Natural killer cell treated with Interleukin-12 subunit alpha and Interleukin-12 subunit beta and Interleukin-15 and Interleukin-18, amount 100 ng/mL, for 72 hours (primary cell): ENCODE data around the gene PIK3C2G. TPM values are rescaled to one million over a fixed set of nuclear protein-coding genes. Genes with fewer than 3 reads are reported as not detected.
"Not testable (repeated sequence)": the region's sequence is repeated elsewhere in the genome, so short reads cannot be mapped to it uniquely, and the experiment has no call there.

Experiments
- ATAC-seq, 2 donors: fragments of 150-1000 bp; cut with Tn5 transposase in 1 of 2; sonication (Bioruptor Pico), chemical (Tn5 transposase) in 1 of 2; 2 replicates each; pipeline ENCODE4 v1.10.0; 2021
- DNase-seq: peaks from one replicate; pipeline ENCODE4 v3.0.0; 2022; ENCODE audit warnings: low spot score
- H3K27ac Mint-ChIP-seq, 2 donors: 1 replicate in 1 of 2; 2 replicates in 1 of 2; pipeline ENCODE4 v1.8.0; 2022; ENCODE audit warnings: mixed read lengths in 2 of 2, mild to moderate bottlenecking in 1 of 2, moderate library complexity in 1 of 2
- H3K27me3 Mint-ChIP-seq, 2 donors: 1 replicate in 1 of 2; 2 replicates in 1 of 2; pipeline ENCODE4 v1.8.0; 2022; ENCODE audit warnings: mixed read lengths in 2 of 2
- H3K36me3 Mint-ChIP-seq: one replicate; pipeline ENCODE4 v1.8.0; 2022; ENCODE audit warnings: mixed read lengths
- H3K4me1 Mint-ChIP-seq, 2 donors: 1 replicate in 1 of 2; 2 replicates in 1 of 2; pipeline ENCODE4 v1.8.0; 2022; ENCODE audit warnings: low read depth in 2 of 2, mixed read lengths in 2 of 2, mild to moderate bottlenecking in 1 of 2
- H3K4me3 Mint-ChIP-seq: one replicate; pipeline ENCODE4 v1.8.0; 2022; ENCODE audit warnings: mixed read lengths
- H3K9me3 Mint-ChIP-seq: 2 replicates; pipeline ENCODE4 v1.8.0; 2022; ENCODE audit warnings: mixed read lengths
- total RNA-seq, 2 donors: library from RNA; stranded (reverse); gene quantifications; one replicate each; pipeline ENCODE4 v1.2.3, GENCODE V29; 2022

The PIK3C2G gene
- total RNA-seq, 2 donors from 2014 or later = not detected

GRCh38 chr12:18655351-18655750 lies 394.0 kb downstream of the PIK3C2G start:
- DNase-seq (no peak), ATAC-seq (no peak)
- Mint-ChIP-seq H3K4me1 (no peaks in the 10 kb centered on the region), H3K27me3 (no peaks in the 10 kb centered on the region), H3K27ac (no peak overlapping the region), H3K36me3 (no peaks in the 10 kb centered on the region), H3K9me3 (peaks cover 21% of the 10 kb centered on the region), H3K4me3 (no peak overlapping the region)

DNA sequence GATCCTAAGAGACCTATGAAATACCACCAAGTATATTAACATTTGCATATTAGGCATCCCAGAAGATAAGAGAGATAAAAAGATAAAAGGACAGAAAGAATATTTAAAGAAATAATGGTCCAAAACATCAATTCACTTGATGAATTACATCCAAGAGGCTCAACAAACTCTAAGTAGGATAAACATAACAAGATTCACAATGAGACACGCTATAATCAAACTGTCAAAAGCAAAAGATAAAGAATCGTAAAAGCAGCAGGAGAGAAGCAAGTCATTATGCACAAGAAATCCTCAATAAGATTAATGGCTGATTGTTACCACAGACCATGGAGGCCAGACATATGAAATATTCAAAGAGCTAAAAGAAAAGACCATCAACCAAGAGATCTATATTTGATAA lies 396.9 kb downstream of the PIK3C2G start:
- H3K9me3 Mint-ChIP-seq = peaks cover 23% of the 10 kb centered on the region
- no peaks in the 10 kb centered on the region for H3K27me3 Mint-ChIP-seq
- H3K4me3 Mint-ChIP-seq = no peak overlapping the region
- H3K36me3 Mint-ChIP-seq = peaks cover 4% of the 10 kb centered on the region
- DNase-seq (no peak), ATAC-seq (no peak)
- H3K27ac Mint-ChIP-seq = no peak overlapping the region
- no peaks in the 10 kb centered on the region for H3K4me1 Mint-ChIP-seq

GRCh38 chr12:18658829-18659228 lies 397.5 kb downstream of the PIK3C2G start:
- Mint-ChIP-seq H3K4me3 (no peak overlapping the region), H3K27me3 (no peaks in the 10 kb centered on the region), H3K36me3 (peaks cover 4% of the 10 kb centered on the region), H3K9me3 (peaks cover 23% of the 10 kb centered on the region), H3K4me1 (no peaks in the 10 kb centered on the region), H3K27ac (no peak overlapping the region)
- DNase-seq (no peak), ATAC-seq (no peak)

DNA sequence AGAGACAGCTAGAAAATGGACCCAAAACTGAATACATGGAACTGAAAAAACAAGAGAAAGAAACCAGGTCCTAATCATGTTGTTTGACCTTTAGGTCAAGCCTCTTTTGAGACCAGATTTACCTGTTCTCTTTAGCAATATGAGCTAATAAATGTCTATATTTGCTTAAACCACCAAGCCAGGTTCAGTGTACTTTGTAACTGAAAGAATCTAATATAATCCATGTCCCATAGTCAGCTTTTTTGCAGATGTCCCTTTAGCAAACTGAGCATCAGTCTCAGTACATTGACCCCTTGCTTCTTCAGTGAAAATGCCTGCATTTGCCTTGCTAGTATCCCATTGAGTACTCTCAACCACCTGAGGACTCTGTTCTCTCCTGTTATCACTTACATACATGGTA lies 414.8 kb downstream of the PIK3C2G start:
- no peaks in the 10 kb centered on the region for H3K27me3 Mint-ChIP-seq
- no peak overlapping the region for H3K4me3 Mint-ChIP-seq
- no peaks in the 10 kb centered on the region for H3K36me3 Mint-ChIP-seq
- DNase-seq (no peak), ATAC-seq (no peak)
- H3K4me1 Mint-ChIP-seq = no peaks in the 10 kb centered on the region
- peaks cover 17% of the 10 kb centered on the region for H3K9me3 Mint-ChIP-seq
- no peak overlapping the region for H3K27ac Mint-ChIP-seq

- DNase-seq (no peak), ATAC-seq (no peak)
- Mint-ChIP-seq H3K36me3 (no peaks in the 10 kb centered on the region), H3K4me1 (no peaks in the 10 kb centered on the region), H3K27me3 (no peaks in the 10 kb centered on the region), H3K4me3 (no peak overlapping the region), H3K27ac (no peak overlapping the region), H3K9me3 (peaks cover 15% of the 10 kb centered on the region)
Observed at GRCh38 chr12:18676996-18677588, 415.8 kb downstream of the PIK3C2G start.

GRCh38 chr12:18681818-18682217 lies 420.5 kb downstream of the PIK3C2G start:
- Mint-ChIP-seq H3K27me3 (no peaks in the 10 kb centered on the region), H3K9me3 (peaks cover 5% of the 10 kb centered on the region), H3K36me3 (no peaks in the 10 kb centered on the region), H3K4me1 (no peaks in the 10 kb centered on the region), H3K27ac (no peak overlapping the region), H3K4me3 (no peak overlapping the region)
- DNase-seq (no peak), ATAC-seq (no peak)

DNA sequence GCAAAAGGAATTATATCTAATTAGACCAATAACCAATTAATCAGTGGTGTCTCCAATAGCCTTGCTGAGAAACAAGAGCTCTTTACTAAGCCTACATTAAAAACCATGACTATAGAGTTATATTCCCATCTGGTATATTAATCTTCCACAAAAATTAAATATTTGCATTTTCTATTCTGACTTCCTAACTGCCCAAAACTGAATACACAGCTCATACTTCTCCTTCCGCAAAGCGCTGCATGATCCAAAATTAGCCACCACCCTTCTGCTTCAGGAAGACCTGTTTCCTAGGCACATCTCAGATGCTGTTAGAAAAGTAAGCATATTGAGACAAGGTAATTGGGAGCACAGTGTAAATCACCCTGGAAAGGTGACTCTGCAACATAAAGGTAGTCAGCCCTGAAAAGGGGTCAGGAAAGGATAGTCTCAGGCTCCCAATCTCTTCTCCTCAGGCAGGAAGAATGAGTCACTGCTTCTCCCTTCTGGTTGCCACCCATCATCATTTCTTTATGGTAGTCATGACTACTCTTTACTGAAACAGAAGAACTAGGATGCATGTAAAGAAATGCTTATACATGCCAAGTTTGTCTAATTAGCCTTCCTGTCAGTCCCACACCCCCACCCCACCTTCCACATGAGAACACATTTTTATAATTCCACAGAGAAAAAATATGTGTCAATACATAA lies 422.2 kb downstream of the PIK3C2G start:
- Mint-ChIP-seq H3K27ac (no peak overlapping the region), H3K9me3 (peaks cover 3% of the 10 kb centered on the region), H3K4me3 (no peak overlapping the region), H3K4me1 (no peaks in the 10 kb centered on the region), H3K36me3 (no peaks in the 10 kb centered on the region), H3K27me3 (no peaks in the 10 kb centered on the region)
- no peak for DNase-seq
- ATAC-seq = no peak

DNA sequence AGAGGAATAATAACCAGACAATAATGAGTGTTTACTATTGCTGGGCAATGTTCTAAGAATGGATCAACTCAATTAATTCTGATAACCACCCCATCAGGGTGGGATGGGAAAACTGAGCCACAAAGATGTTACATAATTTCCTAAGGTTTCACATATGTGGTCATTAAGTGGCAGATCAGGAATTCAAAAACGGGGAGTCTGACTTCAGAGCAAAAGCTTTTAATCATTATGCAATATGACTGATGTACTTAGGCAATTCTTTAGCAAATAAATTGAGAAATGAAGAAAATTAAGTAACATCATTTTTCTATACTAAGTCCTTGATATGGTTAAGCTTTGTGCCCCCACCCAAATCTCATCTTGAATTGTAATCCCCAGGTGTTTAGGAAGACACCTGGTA lies 423.1 kb downstream of the PIK3C2G start:
- no peak overlapping the region for H3K27ac Mint-ChIP-seq
- H3K4me3 Mint-ChIP-seq = no peak overlapping the region
- H3K9me3 Mint-ChIP-seq = peaks cover 3% of the 10 kb centered on the region
- DNase-seq (no peak), ATAC-seq (no peak)
- no peaks in the 10 kb centered on the region for H3K27me3 Mint-ChIP-seq
- H3K36me3 Mint-ChIP-seq = no peaks in the 10 kb centered on the region
- no peaks in the 10 kb centered on the region for H3K4me1 Mint-ChIP-seq

GRCh38 chr12:18689771-18690170 lies 428.5 kb downstream of the PIK3C2G start:
- Mint-ChIP-seq H3K9me3 (peaks cover 16% of the 10 kb centered on the region), H3K27me3 (no peaks in the 10 kb centered on the region), H3K36me3 (peaks cover 8% of the 10 kb centered on the region), H3K4me3 (no peak overlapping the region), H3K27ac (no peak overlapping the region), H3K4me1 (no peaks in the 10 kb centered on the region)
- no peak for ATAC-seq
- no peak for DNase-seq

- no peaks in the 10 kb centered on the region for H3K27me3 Mint-ChIP-seq
- DNase-seq = no peak
Observed at GRCh38 chr12:18690653-18691052, 429.3 kb downstream of the PIK3C2G start.

GRCh38 chr12:18693986-18694385 lies 432.7 kb downstream of the PIK3C2G start:
- H3K36me3 Mint-ChIP-seq, DNase-seq, H3K27ac Mint-ChIP-seq, H3K4me3 Mint-ChIP-seq, ATAC-seq, H3K27me3 Mint-ChIP-seq, H3K4me1 Mint-ChIP-seq: not testable (repeated sequence)
- H3K9me3 Mint-ChIP-seq = peaks cover 24% of the 10 kb centered on the region

More at GRCh38 chr12:18690653-18691052, 429.3 kb downstream of the PIK3C2G start:
- Mint-ChIP-seq H3K4me1 (no peaks in the 10 kb centered on the region), H3K36me3 (peaks cover 8% of the 10 kb centered on the region), H3K4me3 (no peak overlapping the region), H3K9me3 (peaks cover 17% of the 10 kb centered on the region), H3K27ac (no peak overlapping the region)
- ATAC-seq = no peak

GRCh38 chr12:18696971-18697602 lies 435.8 kb downstream of the PIK3C2G start:
- Mint-ChIP-seq H3K4me3 (no peak overlapping the region), H3K36me3 (peaks cover 8% of the 10 kb centered on the region), H3K27ac (no peak overlapping the region), H3K4me1 (no peaks in the 10 kb centered on the region), H3K9me3 (peaks cover 14% of the 10 kb centered on the region), H3K27me3 (no peaks in the 10 kb centered on the region)
- ATAC-seq = no peak
- DNase-seq = no peak
